Pancreas (tissue), 10 donors: ENCODE measurements around the gene FCN2. TPM values are rescaled to one million over a fixed set of nuclear protein-coding genes. Genes with fewer than 3 reads are reported as not detected.
"Not testable (repeated sequence)": the region's sequence is repeated elsewhere in the genome, so short reads cannot be mapped to it uniquely, and the experiment has no call there.

Source experiments
- ATAC-seq, 4 donors: fragments of 200-7000 bp; cut with Tn5 transposase; one replicate each; pipeline versions ENCODE4 v1.8.0 to v1.9.1; 2020; ENCODE audit warnings: mild to moderate bottlenecking in 4 of 4, moderate library complexity in 4 of 4
- DNase-seq, 6 donors: peaks; one replicate each; pipeline ENCODE4 v3.0.0-alpha.2; 2020
- FAIRE-seq: peaks from 2 replicates; lab custom pipeline; 2012; peaks lifted over from hg19 to GRCh38; lab: Jason Lieb, UNC
- H3K27ac ChIP-seq, 4 donors: fragments of 200-600 bp; sonication (generic); 1 replicate in 3 of 4; 2 replicates in 1 of 4; pipeline versions ENCODE4 v1.5.0 to v1.8.0; 2020
- H3K27me3 ChIP-seq, 4 donors: fragments of 200-600 bp; one replicate each; pipeline ENCODE4 v1.8.0; 2021
- H3K36me3 ChIP-seq, 3 donors: fragments of 200-600 bp; sonication (generic) in 1 of 3; one replicate each; pipeline versions ENCODE4 v1.5.0 to v1.8.0; 2020 to 2021
- H3K4me1 ChIP-seq, 3 donors: fragments of 200-600 bp; one replicate each; pipeline ENCODE4 v1.8.0; 2021
- H3K4me3 ChIP-seq, 4 donors: fragments of 200-600 bp; sonication (generic) in 2 of 4; one replicate each; pipeline versions ENCODE4 v1.5.0 to v1.8.0; 2020 to 2021
- H3K9me3 ChIP-seq, 4 donors: fragments of 200-600 bp; one replicate each; pipeline ENCODE4 v1.8.0; 2021
- CTCF ChIP-seq, 4 donors: fragments of 200-600 bp; sonication (generic) in 3 of 4; IDR thresholded peaks; one replicate each; pipeline versions ENCODE4 v1.5.0 to v1.8.0; 2021; ENCODE audit warnings: antibody characterized with exemption in 4 of 4
- WGBS, 2 donors: extraction: QIAGEN DNeasy Blood & Tissue Kit; methylation state at CpG; one replicate each; pipeline ENCODE4 v1.1.7; 2013; 5-methylcytosine and 5-hydroxymethylcytosine counted together
- intact Hi-C, 3 donors: fragments of 100-400 bp; cut with DNase I; formaldehyde crosslinking; loops; one replicate each; pipeline versions ENCODE4 v1.11.1 to v1.14.2; 2022
- polyA plus RNA-seq, 2 donors: library from polyadenylated mRNA; stranded (reverse); fragments of 200-250 nt; gene quantifications; one replicate each; pipeline ENCODE4 v1.2.3, GENCODE V29; 2013
- total RNA-seq, 6 donors: library from RNA; stranded (reverse); fragmentation: NEBNext Ultra II Directional in 4 of 6; extraction: Animal tissue kit (Norgen Biotek cat#: 25700) in 4 of 6; gene quantifications; one replicate each; pipeline versions ENCODE4 v1.2.1 to v1.2.4, GENCODE V29; 2021 to 2023
- donor health status: healthy with polysubstance abuse.
- donor health status: DM: no; HTN: no; CAD: no; lungs with moderate emphysema.
- donor health status: DM: no; HTN: no; CAD: no.
- donor health status: control.
- donor health status: control.
- donor health status: Bipolar disorder and iron deficiency.
- donor health status: DM: yes; HTN: yes; CAD: no.
- donor health status: DM: no; HTN: no; CAD: no.
- donor health status: DM: no; HTN: no; CAD: no.
- donor health status: DM: yes; HTN: yes; CAD: no.

The FCN2 gene
- total and polyA plus RNA-seq, 8 donors, result 0.16 to 0.84 (median 0.38) TPM; not detected in 3

GRCh38 chr9:134855900-134856377 lies 24.7 kb upstream of the FCN2 start:
- ATAC-seq (no peak), FAIRE-seq (no peak)
- intact Hi-C loops, result no loop called here

GRCh38 chr9:134857451-134857850 lies 23.2 kb upstream of the FCN2 start:
- H3K27me3 ChIP-seq, H3K4me3 ChIP-seq, ATAC-seq, H3K4me1 ChIP-seq, FAIRE-seq, DNase-seq, intact Hi-C loops, H3K27ac ChIP-seq, H3K9me3 ChIP-seq, H3K36me3 ChIP-seq: not testable (repeated sequence)
- WGBS, 2 donors, result 84 to 89% methylated on average over 2 of the region's 2 CpGs

More at GRCh38 chr9:134855900-134856377, 24.7 kb upstream of the FCN2 start:
- no peak for DNase-seq
- WGBS, 2 donors, result 53 to 65% methylated on average over 9 of the region's 9 CpGs
- H3K4me1 ChIP-seq, result no peaks in the 10 kb centered on the region
- no peaks in the 10 kb centered on the region for H3K36me3 ChIP-seq
- no peaks in the 10 kb centered on the region for H3K27me3 ChIP-seq
- no peak overlapping the region for H3K27ac ChIP-seq
- no peak for TF ChIP-seq CTCF (IDR thresholded peaks at IDR 0.05)
- no peaks in the 10 kb centered on the region for H3K9me3 ChIP-seq
- H3K4me3 ChIP-seq, result no peak overlapping the region

- no peak for TF ChIP-seq CTCF (IDR thresholded peaks at IDR 0.05)
- FAIRE-seq, result no peak
- no peak for DNase-seq
- H3K9me3 ChIP-seq, result no peaks in the 10 kb centered on the region
- intact Hi-C loops, result no loop called here
- ATAC-seq, result no peak
- H3K4me1 ChIP-seq, result no peaks in the 10 kb centered on the region
- 44 to 58% methylated on average over 11 of the region's 11 CpGs for WGBS, 2 donors
- no peak overlapping the region for H3K27ac ChIP-seq
- no peaks in the 10 kb centered on the region for H3K36me3 ChIP-seq
- H3K4me3 ChIP-seq, result no peak overlapping the region
- H3K27me3 ChIP-seq, result no peaks in the 10 kb centered on the region
These were observed 22.4 kb upstream of the FCN2 start for GRCh38 chr9:134858051-134858841.

GRCh38 chr9:134860510-134860909 lies 20.1 kb upstream of the FCN2 start:
- intact Hi-C loops, result no loop called here
- H3K27ac ChIP-seq, result no peak overlapping the region

More at GRCh38 chr9:134860510-134860909, 20.1 kb upstream of the FCN2 start:
- TF ChIP-seq CTCF (IDR thresholded peaks at IDR 0.05), result no peak
- Histone ChIP-seq H3K27me3 (no peaks in the 10 kb centered on the region), H3K9me3 (no peaks in the 10 kb centered on the region), H3K4me1 (no peaks in the 10 kb centered on the region), H3K4me3 (no peak overlapping the region), H3K36me3 (no peaks in the 10 kb centered on the region)
- FAIRE-seq, result no peak
- no peak for ATAC-seq
- WGBS, 2 donors, result 66 to 78% methylated on average over 13 of the region's 13 CpGs
- DNase-seq, result no peak
